Fibroblast of lung (primary cell): Measurements from ENCODE around the gene PI4KB. TPM values are rescaled to one million over a fixed set of nuclear protein-coding genes. Genes with fewer than 3 reads are reported as not detected.

Experiments
- DNase-seq, 2 donors: peaks; one replicate each; pipeline versions ENCODE4 v3.0.0 to v3.0.0-alpha.2; 2010; ENCODE audit warnings: low read depth in 2 of 2
- H2AFZ ChIP-seq: 2 replicates; pipeline ENCODE4 v1.5.1; 2012; ENCODE audit warnings: low read length, control low read depth, inconsistent platforms
- H3K27ac ChIP-seq: 2 replicates; pipeline ENCODE4 v1.5.1; 2011; ENCODE audit warnings: low read length, control low read depth; ENCODE audit not compliant: insufficient read depth
- H3K27me3 ChIP-seq: 2 replicates; pipeline ENCODE4 v1.5.1; 2011; ENCODE audit warnings: mild to moderate bottlenecking, low read length; ENCODE audit not compliant: control insufficient read depth, insufficient read depth
- H3K36me3 ChIP-seq: 2 replicates; pipeline ENCODE4 v1.5.1; 2011; ENCODE audit warnings: low read length; ENCODE audit not compliant: control insufficient read depth, insufficient read depth
- H3K4me1 ChIP-seq: 2 replicates; pipeline ENCODE4 v1.5.1; 2011; ENCODE audit warnings: low read length; ENCODE audit not compliant: control insufficient read depth, insufficient read depth; ENCODE audit errors: extremely low read depth
- H3K4me2 ChIP-seq: 2 replicates; pipeline ENCODE4 v1.5.1; 2011; ENCODE audit warnings: low read length, control low read depth; ENCODE audit not compliant: insufficient read depth; ENCODE audit errors: extremely low read depth
- H3K4me3 ChIP-seq, 4 experiments: fragments of 200-600 bp in 1 of 4; sonication (generic) in 1 of 4; replicated peaks in 1 of 4; 2 replicates each; pipeline ENCODE4 v1.5.1; 2011 to 2016; ENCODE audit warnings: low read length in 4 of 4, low read depth in 3 of 4, mild to moderate bottlenecking in 3 of 4, control low read depth in 2 of 4, inconsistent platforms in 1 of 4, mixed read lengths in 1 of 4; ENCODE audit not compliant: insufficient read depth in 1 of 4; ENCODE audit errors: control extremely low read depth in 1 of 4
- H3K79me2 ChIP-seq: 2 replicates; pipeline ENCODE4 v1.5.1; 2012; ENCODE audit warnings: mild to moderate bottlenecking, low read length, inconsistent platforms; ENCODE audit not compliant: control insufficient read depth, insufficient read depth
- H3K9ac ChIP-seq: 2 replicates; pipeline ENCODE4 v1.5.1; 2011; ENCODE audit warnings: mild to moderate bottlenecking, low read length, control low read depth; ENCODE audit not compliant: insufficient read depth
- H3K9me3 ChIP-seq: 2 replicates; pipeline ENCODE4 v1.5.1; 2012; ENCODE audit warnings: low read depth, low read length; ENCODE audit not compliant: control insufficient read depth, insufficient read depth
- H4K20me1 ChIP-seq: 2 replicates; pipeline ENCODE4 v1.5.1; 2011; ENCODE audit warnings: low read length; ENCODE audit not compliant: control insufficient read depth, insufficient read depth; ENCODE audit errors: extremely low read depth
- CTCF ChIP-seq, 2 donors: IDR thresholded peaks in 1 of 2; conservative IDR thresholded peaks in 1 of 2; 1 replicate in 1 of 2; 2 replicates in 1 of 2; pipeline ENCODE4 v1.5.1; 2011 to 2012; ENCODE audit warnings: low read length in 2 of 2, control low read depth in 1 of 2, inconsistent platforms in 1 of 2, low read depth in 1 of 2, mild to moderate bottlenecking in 1 of 2
- EZH2 ChIP-seq: IDR thresholded peaks from 2 replicates; pipeline ENCODE4 v1.5.1; 2012; ENCODE audit warnings: low read length, control low read depth, mild to moderate bottlenecking; ENCODE audit errors: missing control alignments
- polyA plus RNA-seq, 2 donors: library from polyadenylated mRNA; depleted of rRNA in 1 of 2; stranded (reverse) in 1 of 2; unstranded in 1 of 2; fragments of >200 nt; gene quantifications; 2 replicates each; pipeline ENCODE4 v1.2.1, GENCODE V29; 2011 to 2012; ENCODE audit warnings: missing spikeins in 1 of 2
- total RNA-seq: library from RNA; depleted of rRNA; stranded (reverse); fragments of >200 nt; gene quantifications from 2 replicates; pipeline ENCODE4 v1.2.1, GENCODE V29; 2014

The PI4KB gene
- total and polyA plus RNA-seq, 2 donors (not counting 1 experiment from before 2014, with no cell fraction given), result 65.7 to 75.4 TPM

GRCh38 chr1:151325646-151326429 lies 1.4 kb downstream of the PI4KB start:
- Histone ChIP-seq H2AFZ (no peak overlapping the region), H3K4me3 (peak overlapping the region; percentile 92 to 93 (median 93)), H3K27ac (peak overlapping the region; percentile 93), H4K20me1 (no peaks in the 10 kb centered on the region), H3K79me2 (peaks cover 44% of the 10 kb centered on the region), H3K4me2 (peak overlapping the region; percentile 97), H3K27me3 (no peaks in the 10 kb centered on the region), H3K36me3 (peaks cover 6% of the 10 kb centered on the region), H3K4me1 (peaks cover 5% of the 10 kb centered on the region), H3K9ac (peak overlapping the region; percentile 5), H3K9me3 (no peaks in the 10 kb centered on the region)
- peak in 1 of 2 donors; percentile 42 for DNase-seq
- no peak for TF ChIP-seq EZH2
- no peak for TF ChIP-seq CTCF (conservative IDR thresholded peaks at IDR 0.05 in 1 of 2, IDR thresholded peaks at IDR 0.05 in 1 of 2; ENCODE audit: low read depth in 1 of 2, low read length in 2 of 2)

- Histone ChIP-seq H3K27ac (peak overlapping the region; percentile 93), H4K20me1 (no peaks in the 10 kb centered on the region), H3K4me2 (peak overlapping the region; percentile 97), H3K79me2 (peaks cover 48% of the 10 kb centered on the region), H3K9me3 (no peaks in the 10 kb centered on the region), H3K36me3 (peaks cover 8% of the 10 kb centered on the region), H2AFZ (no peak overlapping the region), H3K4me1 (peaks cover 5% of the 10 kb centered on the region), H3K9ac (no peak overlapping the region), H3K27me3 (no peaks in the 10 kb centered on the region), H3K4me3 (peak overlapping the region in 2 of 4 experiments; percentile 92 to 93)
- no peak for TF ChIP-seq EZH2
- TF ChIP-seq CTCF (conservative IDR thresholded peaks at IDR 0.05 in 1 of 2, IDR thresholded peaks at IDR 0.05 in 1 of 2; ENCODE audit: low read depth in 1 of 2, low read length in 2 of 2), result no peak
- peak in 1 of 2 donors; percentile 50 for DNase-seq
Measured at GRCh38 chr1:151325231-151325630, 2.0 kb downstream of the PI4KB start.

- no peak for DNase-seq
- Histone ChIP-seq H2AFZ (no peak overlapping the region), H3K9me3 (no peaks in the 10 kb centered on the region), H3K4me3 (no peak overlapping the region), H3K27ac (no peak overlapping the region), H3K27me3 (no peaks in the 10 kb centered on the region), H3K9ac (no peak overlapping the region), H3K79me2 (peaks cover 48% of the 10 kb centered on the region), H4K20me1 (no peaks in the 10 kb centered on the region), H3K36me3 (peaks cover 8% of the 10 kb centered on the region), H3K4me2 (no peak overlapping the region), H3K4me1 (peaks cover 5% of the 10 kb centered on the region)
- no peak for TF ChIP-seq EZH2
- no peak for TF ChIP-seq CTCF (conservative IDR thresholded peaks at IDR 0.05 in 1 of 2, IDR thresholded peaks at IDR 0.05 in 1 of 2; ENCODE audit: low read depth in 1 of 2, low read length in 2 of 2)
Measured at GRCh38 chr1:151324390-151324930, 2.8 kb downstream of the PI4KB start.
